Activated CD4-positive, alpha-beta memory T cell treated with anti-CD3 and anti-CD28 coated beads for 36 hours (primary cell): ENCODE data around the gene CTIF. TPM values are rescaled to one million over a fixed set of nuclear protein-coding genes. Genes with fewer than 3 reads are reported as not detected.

ENCODE experiments used
- CTCF ChIA-PET: fragments of 350-600 bp; sonication (Branson Sonifier 250); formaldehyde crosslinking; loops from one replicate; lab custom pipeline; 2021; ENCODE audit warnings: antibody characterized with exemption, inconsistent platforms; lab: Charles Lee
- POLR2A ChIA-PET: fragments of 350-600 bp; sonication (Branson Sonifier 250); formaldehyde crosslinking; loops from one replicate; lab custom pipeline; 2021; ENCODE audit warnings: antibody characterized with exemption; lab: Charles Lee
- DNase-seq: peaks from one replicate; pipeline ENCODE4 v3.0.0-alpha.2; 2020
- H3K27ac Mint-ChIP-seq: one replicate; pipeline ENCODE4 v1.8.0; 2021; ENCODE audit warnings: mixed read lengths
- H3K27me3 Mint-ChIP-seq: one replicate; pipeline ENCODE4 v1.8.0; 2021; ENCODE audit warnings: mixed read lengths
- H3K36me3 Mint-ChIP-seq: one replicate; pipeline ENCODE4 v1.8.0; 2021; ENCODE audit warnings: mixed read lengths
- H3K4me1 Mint-ChIP-seq: one replicate; pipeline ENCODE4 v1.8.0; 2021; ENCODE audit warnings: low read depth, mixed read lengths
- H3K4me3 Mint-ChIP-seq: one replicate; pipeline ENCODE4 v1.8.0; 2021; ENCODE audit warnings: mild to moderate bottlenecking, mixed read lengths
- H3K9me3 Mint-ChIP-seq: one replicate; pipeline ENCODE4 v1.8.0; 2021; ENCODE audit warnings: mixed read lengths
- intact Hi-C: fragments of 100-400 bp; cut with micrococcal nuclease; formaldehyde crosslinking; loops from one replicate; pipeline ENCODE4 v1.15.1; 2023
- total RNA-seq, 2 experiments: library from RNA; stranded (reverse); gene quantifications; one replicate each; pipeline ENCODE4 v1.2.3, GENCODE V29; 2021

The CTIF gene
- total RNA-seq, 2 experiments from 2014 or later, result 4.6 to 5.8 TPM

GRCh38 chr18:48901145-48902022 lies 362.6 kb downstream of the CTIF start:
- Mint-ChIP-seq H3K4me1 (peaks cover 11% of the 10 kb centered on the region), H3K36me3 (no peaks in the 10 kb centered on the region), H3K27me3 (no peaks in the 10 kb centered on the region), H3K4me3 (no peak overlapping the region), H3K9me3 (peaks cover 17% of the 10 kb centered on the region), H3K27ac (no peak overlapping the region)
- intact Hi-C loops, result no loop called here
- ChIA-PET CTCF (no interaction called here), POLR2A (no interaction called here)
- no peak for DNase-seq

GRCh38 chr18:48902023-48902855 lies 363.4 kb downstream of the CTIF start:
- no peak for DNase-seq
- intact Hi-C loops, result no loop called here
- CTCF ChIA-PET, result no interaction called here

GRCh38 chr18:48902856-48903601 lies 364.2 kb downstream of the CTIF start:
- DNase-seq, result no peak
- CTCF ChIA-PET, result no interaction called here
- no peaks in the 10 kb centered on the region for H3K27me3 Mint-ChIP-seq
- peaks cover 8% of the 10 kb centered on the region for H3K4me1 Mint-ChIP-seq
- intact Hi-C loops, result no loop called here
- H3K27ac Mint-ChIP-seq, result no peak overlapping the region
- no peaks in the 10 kb centered on the region for H3K36me3 Mint-ChIP-seq
- POLR2A ChIA-PET, result no interaction called here
- peaks cover 17% of the 10 kb centered on the region for H3K9me3 Mint-ChIP-seq
- H3K4me3 Mint-ChIP-seq, result no peak overlapping the region

More at GRCh38 chr18:48902023-48902855, 363.4 kb downstream of the CTIF start:
- peaks cover 17% of the 10 kb centered on the region for H3K9me3 Mint-ChIP-seq
- no peak overlapping the region for H3K4me3 Mint-ChIP-seq
- no peaks in the 10 kb centered on the region for H3K27me3 Mint-ChIP-seq
- H3K27ac Mint-ChIP-seq, result no peak overlapping the region
- H3K4me1 Mint-ChIP-seq, result peaks cover 8% of the 10 kb centered on the region
- POLR2A ChIA-PET, result no interaction called here
- no peaks in the 10 kb centered on the region for H3K36me3 Mint-ChIP-seq

GRCh38 chr18:48904091-48904490 lies 365.3 kb downstream of the CTIF start:
- Mint-ChIP-seq H3K36me3 (no peaks in the 10 kb centered on the region), H3K4me3 (no peak overlapping the region), H3K9me3 (peaks cover 17% of the 10 kb centered on the region), H3K27me3 (no peaks in the 10 kb centered on the region), H3K27ac (no peak overlapping the region), H3K4me1 (peaks cover 9% of the 10 kb centered on the region)
- ChIA-PET POLR2A (no interaction called here), CTCF (no interaction called here)
- intact Hi-C loops, result no loop called here
- DNase-seq, result no peak

- ChIA-PET POLR2A (no interaction called here), CTCF (no interaction called here)
- no peaks in the 10 kb centered on the region for H3K36me3 Mint-ChIP-seq
- H3K27ac Mint-ChIP-seq, result no peak overlapping the region
- peaks cover 8% of the 10 kb centered on the region for H3K4me1 Mint-ChIP-seq
- H3K9me3 Mint-ChIP-seq, result peaks cover 11% of the 10 kb centered on the region
- DNase-seq, result no peak
- no peak overlapping the region for H3K4me3 Mint-ChIP-seq
- no peaks in the 10 kb centered on the region for H3K27me3 Mint-ChIP-seq
- intact Hi-C loops, result no loop called here
Observed at GRCh38 chr18:48904847-48905394, 366.1 kb downstream of the CTIF start.

- no peak for DNase-seq
- Mint-ChIP-seq H3K36me3 (no peaks in the 10 kb centered on the region), H3K9me3 (peaks cover 11% of the 10 kb centered on the region), H3K27me3 (no peaks in the 10 kb centered on the region), H3K27ac (no peak overlapping the region), H3K4me1 (peaks cover 7% of the 10 kb centered on the region), H3K4me3 (no peak overlapping the region)
- intact Hi-C loops, result no loop called here
- ChIA-PET CTCF (no interaction called here), POLR2A (no interaction called here)
Observed at GRCh38 chr18:48905513-48905912, 366.7 kb downstream of the CTIF start.

- no peak for DNase-seq
- intact Hi-C loops, result no loop called here
- Mint-ChIP-seq H3K4me1 (peaks cover 10% of the 10 kb centered on the region), H3K4me3 (no peak overlapping the region), H3K9me3 (peaks cover 11% of the 10 kb centered on the region), H3K27me3 (no peaks in the 10 kb centered on the region), H3K36me3 (no peaks in the 10 kb centered on the region), H3K27ac (no peak overlapping the region)
- ChIA-PET CTCF (interaction anchor here (1.4 kb wide), 1 partner anchor 131 kb away, joined by 3 read pairs; no protein-coding TSS in a partner anchor), POLR2A (no interaction called here)
Observed at GRCh38 chr18:48908916-48909315, 370.1 kb downstream of the CTIF start.

- intact Hi-C loops, result no loop called here
- peaks cover 4% of the 10 kb centered on the region for H3K9me3 Mint-ChIP-seq
- peaks cover 10% of the 10 kb centered on the region for H3K4me1 Mint-ChIP-seq
- POLR2A ChIA-PET, result no interaction called here
- CTCF ChIA-PET, result interaction anchor here (1.4 kb wide), 1 partner anchor 132 kb away, joined by 3 read pairs; no protein-coding TSS in a partner anchor
- no peak overlapping the region for H3K27ac Mint-ChIP-seq
- DNase-seq, result no peak
- H3K36me3 Mint-ChIP-seq, result no peaks in the 10 kb centered on the region
- no peaks in the 10 kb centered on the region for H3K27me3 Mint-ChIP-seq
- H3K4me3 Mint-ChIP-seq, result no peak overlapping the region
Observed at GRCh38 chr18:48909721-48910120, 370.9 kb downstream of the CTIF start.

GRCh38 chr18:48910972-48911545 lies 372.2 kb downstream of the CTIF start:
- ChIA-PET CTCF (interaction anchor here (5.2 kb wide), 1 partner anchor 134 kb away, joined by 65 read pairs; no protein-coding TSS in a partner anchor), POLR2A (no interaction called here)
- no peaks in the 10 kb centered on the region for H3K27me3 Mint-ChIP-seq
- intact Hi-C loops, result no loop called here
- H3K4me1 Mint-ChIP-seq, result peaks cover 10% of the 10 kb centered on the region
- H3K27ac Mint-ChIP-seq, result no peak overlapping the region
- DNase-seq, result no peak
- H3K36me3 Mint-ChIP-seq, result no peaks in the 10 kb centered on the region
- H3K9me3 Mint-ChIP-seq, result no peaks in the 10 kb centered on the region
- H3K4me3 Mint-ChIP-seq, result no peak overlapping the region
